ENCODE results near the gene ATP1A4. TPM values are rescaled to one million over a fixed set of nuclear protein-coding genes. Genes with fewer than 3 reads are reported as not detected.
"Not testable (repeated sequence)": the region's sequence is repeated elsewhere in the genome, so short reads cannot be mapped to it uniquely, and the experiment has no call there.

The ATP1A4 gene
- total RNA-seq, 1 donor: not detected

GRCh38 chr1:160124705-160125478, 26.5 kb upstream of the ATP1A4 start:
- Histone ChIP-seq H4K20me1 (ENCODE audit: insufficient read depth, low read length) (no peaks in the 10 kb centered on the region), H3K36me3 (ENCODE audit: insufficient read depth, low read length) (no peaks in the 10 kb centered on the region), H3K4me1 (ENCODE audit: insufficient read depth, low read length) (peaks cover 41% of the 10 kb centered on the region), H2AFZ (ENCODE audit: low read length) (no peak overlapping the region), H3K79me2 (ENCODE audit: insufficient read depth, low read length) (no peaks in the 10 kb centered on the region), H3K27me3 (ENCODE audit: insufficient read depth, low read length) (no peaks in the 10 kb centered on the region), H3K4me2 (ENCODE audit: insufficient read depth, low read length) (peak overlapping the region; percentile 21), H3K9me3 (ENCODE audit: low read depth, low read length) (no peaks in the 10 kb centered on the region), H3K4me3 (ENCODE audit: insufficient read depth, low read length) (no peak overlapping the region), H3K27ac (ENCODE audit: low read depth, low read length) (peak overlapping the region; percentile 65)
- TF ChIP-seq CTCF (IDR thresholded peaks at IDR 0.05; ENCODE audit: extremely low read depth, low read depth, low read length): peak; percentile 43
- peak; percentile 89 for DNase-seq (ENCODE audit: insufficient read length, low spot score, missing footprints)

- peak overlapping the region; percentile 65 for H3K27ac ChIP-seq (ENCODE audit: low read depth, low read length)
- no peak overlapping the region for H3K4me3 ChIP-seq (ENCODE audit: insufficient read depth, low read length)
- no peak for TF ChIP-seq CTCF (IDR thresholded peaks at IDR 0.05; ENCODE audit: extremely low read depth, low read depth, low read length)
- no peaks in the 10 kb centered on the region for H3K9me3 ChIP-seq (ENCODE audit: low read depth, low read length)
- peaks cover 3% of the 10 kb centered on the region for H3K27me3 ChIP-seq (ENCODE audit: insufficient read depth, low read length)
- no peaks in the 10 kb centered on the region for H3K36me3 ChIP-seq (ENCODE audit: insufficient read depth, low read length)
- peaks cover 41% of the 10 kb centered on the region for H3K4me1 ChIP-seq (ENCODE audit: insufficient read depth, low read length)
- no peaks in the 10 kb centered on the region for H4K20me1 ChIP-seq (ENCODE audit: insufficient read depth, low read length)
- H3K4me2 ChIP-seq (ENCODE audit: insufficient read depth, low read length): peak overlapping the region; percentile 23
- H2AFZ ChIP-seq (ENCODE audit: low read length): no peak overlapping the region
- peak; percentile 93 for DNase-seq (ENCODE audit: insufficient read length, low spot score, missing footprints)
- H3K79me2 ChIP-seq (ENCODE audit: insufficient read depth, low read length): no peaks in the 10 kb centered on the region
Observed at GRCh38 chr1:160125746-160126145, 25.7 kb upstream of the ATP1A4 start.

GRCh38 chr1:160126342-160126741, 25.1 kb upstream of the ATP1A4 start:
- H3K27me3 ChIP-seq (ENCODE audit: insufficient read depth, low read length); H3K36me3 ChIP-seq (ENCODE audit: insufficient read depth, low read length); H4K20me1 ChIP-seq (ENCODE audit: insufficient read depth, low read length); H2AFZ ChIP-seq (ENCODE audit: low read length); H3K4me3 ChIP-seq (ENCODE audit: insufficient read depth, low read length); DNase-seq (ENCODE audit: insufficient read length, low spot score, missing footprints); H3K79me2 ChIP-seq (ENCODE audit: insufficient read depth, low read length); H3K9me3 ChIP-seq (ENCODE audit: low read depth, low read length): not testable (repeated sequence)
- Histone ChIP-seq H3K4me2 (ENCODE audit: insufficient read depth, low read length) (peak overlapping the region; percentile 23), H3K27ac (ENCODE audit: low read depth, low read length) (peak overlapping the region; percentile 65), H3K4me1 (ENCODE audit: insufficient read depth, low read length) (peaks cover 41% of the 10 kb centered on the region)

GRCh38 chr1:160127381-160127780, 24.0 kb upstream of the ATP1A4 start:
- Histone ChIP-seq H4K20me1 (ENCODE audit: insufficient read depth, low read length) (no peaks in the 10 kb centered on the region), H3K9me3 (ENCODE audit: low read depth, low read length) (no peaks in the 10 kb centered on the region), H3K27ac (ENCODE audit: low read depth, low read length) (no peak overlapping the region), H3K4me2 (ENCODE audit: insufficient read depth, low read length) (no peak overlapping the region), H3K79me2 (ENCODE audit: insufficient read depth, low read length) (no peaks in the 10 kb centered on the region), H2AFZ (ENCODE audit: low read length) (no peak overlapping the region), H3K4me3 (ENCODE audit: insufficient read depth, low read length) (no peak overlapping the region), H3K27me3 (ENCODE audit: insufficient read depth, low read length) (peaks cover 10% of the 10 kb centered on the region), H3K36me3 (ENCODE audit: insufficient read depth, low read length) (no peaks in the 10 kb centered on the region), H3K4me1 (ENCODE audit: insufficient read depth, low read length) (peaks cover 41% of the 10 kb centered on the region)
- no peak for TF ChIP-seq CTCF (IDR thresholded peaks at IDR 0.05; ENCODE audit: extremely low read depth, low read depth, low read length)
- no peak for DNase-seq (ENCODE audit: insufficient read length, low spot score, missing footprints)

All from osteoblast (primary cell).